Measurements from ENCODE around the gene SORCS2. TPM values are rescaled to one million over a fixed set of nuclear protein-coding genes. Genes with fewer than 3 reads are reported as not detected.

The SORCS2 gene
- total RNA-seq, 1 experiment from 2014 or later = 0.15 TPM

- Histone ChIP-seq H3K4me1 (ENCODE audit: control insufficient read depth, insufficient read depth, low read length) (peaks cover 3% of the 10 kb centered on the region; the same call in 1 of the 2 replicates), H3K27me3 (ENCODE audit: control insufficient read depth, insufficient read depth, low read length) (no peaks in the 10 kb centered on the region), H3K9me3 (ENCODE audit: control insufficient read depth, insufficient read depth, low read depth, low read length) (no peaks in the 10 kb centered on the region), H3K27ac (ENCODE audit: low read length) (no peak overlapping the region), H3K4me3 (ENCODE audit: low read depth in 2 of 2, low read length in 2 of 2) (no peak overlapping the region), H3K36me3 (ENCODE audit: control insufficient read depth, insufficient read depth, low read length) (no peaks in the 10 kb centered on the region)
- TF ChIP-seq POLR2AphosphoS5 (IDR thresholded peaks at IDR 0.05; ENCODE audit: low read depth, low read length) (no peak), TCF7L2 (IDR thresholded peaks at IDR 0.05; ENCODE audit: low read depth, low read length) (no peak), CTCF (IDR thresholded peaks at IDR 0.05) (no peak), REST (IDR thresholded peaks at IDR 0.05; ENCODE audit: insufficient read depth in 1 of 2, low read depth in 2 of 2, low read length in 1 of 2) (no peak), SIN3A (IDR thresholded peaks at IDR 0.05; ENCODE audit: borderline replicate concordance, insufficient read depth, low read depth, low read length) (no peak)
- intact Hi-C loops (cut with micrococcal nuclease; ENCODE audit: unreplicated experiment) = no loop called here
- ChIA-PET CTCF (no interaction called here), POLR2A (no interaction called here)
- no TSS peak for BruUV-seq (replicated peaks)
- ATAC-seq (no peak), DNase-seq (ENCODE audit: low read depth, low spot score) (no peak)
- in situ Hi-C loops (cut with HindIII; ENCODE audit: low pct_unique_long_range_greater_than_20kb, low sequenced_read_pairs) = no loop called here
Measured at GRCh38 chr4:7288751-7289523, 96.6 kb downstream of the SORCS2 start.

- no peak overlapping the region for H3K4me3 ChIP-seq (ENCODE audit: low read depth in 2 of 2, low read length in 2 of 2)
- intact Hi-C loops (cut with micrococcal nuclease; ENCODE audit: unreplicated experiment) = no loop called here
- CTCF ChIA-PET = no interaction called here
- H3K4me1 ChIP-seq (ENCODE audit: control insufficient read depth, insufficient read depth, low read length) = peaks cover 3% of the 10 kb centered on the region; the same call in 1 of the 2 replicates
- no peaks in the 10 kb centered on the region for H3K9me3 ChIP-seq (ENCODE audit: control insufficient read depth, insufficient read depth, low read depth, low read length)
- ATAC-seq (no peak), DNase-seq (ENCODE audit: low read depth, low spot score) (no peak)
- BruUV-seq (replicated peaks) = no TSS peak
- in situ Hi-C loops (cut with HindIII; ENCODE audit: low pct_unique_long_range_greater_than_20kb, low sequenced_read_pairs) = no loop called here
- no peaks in the 10 kb centered on the region for H3K27me3 ChIP-seq (ENCODE audit: control insufficient read depth, insufficient read depth, low read length)
- POLR2A ChIA-PET = no interaction called here
- H3K27ac ChIP-seq (ENCODE audit: low read length) = no peak overlapping the region
- TF ChIP-seq REST (IDR thresholded peaks at IDR 0.05; ENCODE audit: insufficient read depth in 1 of 2, low read depth in 2 of 2, low read length in 1 of 2) = no peak
- TF ChIP-seq SIN3A (IDR thresholded peaks at IDR 0.05; ENCODE audit: borderline replicate concordance, insufficient read depth, low read depth, low read length) = no peak
- TF ChIP-seq POLR2AphosphoS5 (IDR thresholded peaks at IDR 0.05; ENCODE audit: low read depth, low read length) = no peak
- TF ChIP-seq CTCF (IDR thresholded peaks at IDR 0.05) = no peak
- TF ChIP-seq TCF7L2 (IDR thresholded peaks at IDR 0.05; ENCODE audit: low read depth, low read length) = no peak
- H3K36me3 ChIP-seq (ENCODE audit: control insufficient read depth, insufficient read depth, low read length) = no peaks in the 10 kb centered on the region
Measured at GRCh38 chr4:7289589-7289988, 97.3 kb downstream of the SORCS2 start.

Data from Panc1 (cell line).